ENCODE results near the gene TTBK2. TPM values are rescaled to one million over a fixed set of nuclear protein-coding genes. Genes with fewer than 3 reads are reported as not detected.
A peak's percentile ranks its signal among the peaks of the same experiment; 100 is the strongest.
"Not testable (repeated sequence)": the region's sequence is repeated elsewhere in the genome, so short reads cannot be mapped to it uniquely, and the experiment has no call there.

The TTBK2 gene
- 20.6 TPM for total RNA-seq
- long read RNA-seq, partial matches to known transcripts: 0 of 2 reads
- long read RNA-seq, other reads (novel, unspliced or antisense): 2 of 2 reads

GRCh38 chr15:42920519-42921341, at the start of gene TTBK2:
TTBK2 (minus strand) TSS chr15:42920778; CDS start chr15:42878617, 42,161 bp downstream.
- DNase-seq (ENCODE audit: missing footprints): peak; percentile 98
- intact Hi-C loops (cut with DNase I): loop anchor here (5.0 to 10.0 kb wide), 2 partner anchors 118 to 186 kb away; partner anchors contain the start of gene CDAN1
- ATAC-seq: peak; percentile 99

DNA sequence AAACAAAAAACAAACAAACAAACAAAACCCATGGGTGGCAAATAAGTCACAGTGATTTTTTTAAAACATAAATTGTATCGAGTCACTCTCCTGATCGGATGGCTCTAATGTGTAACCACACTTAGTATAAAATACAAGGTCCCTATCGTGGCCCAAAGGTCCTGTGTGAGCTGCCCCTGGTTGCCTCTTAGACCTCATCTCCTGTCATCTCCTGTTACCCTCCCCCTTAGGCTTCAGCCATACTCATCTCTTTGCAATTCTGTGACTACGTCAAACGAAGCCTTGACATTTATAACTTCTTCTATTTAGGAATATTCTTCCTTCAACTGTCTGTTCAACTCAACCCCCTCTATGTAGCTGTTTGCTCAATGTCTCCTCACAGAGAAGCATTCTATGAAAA, 43.9 kb upstream of the TTBK2 start:
- intact Hi-C loops (cut with DNase I): no loop called here
- ATAC-seq (no peak), DNase-seq (ENCODE audit: missing footprints) (no peak)

GRCh38 chr15:42955518-42955917, 34.9 kb upstream of the TTBK2 start:
- intact Hi-C loops (cut with DNase I): loop anchor here (10.0 kb wide), 1 partner anchor 69 kb away; no protein-coding TSS in a partner anchor
- DNase-seq (ENCODE audit: missing footprints) (no peak), ATAC-seq (no peak)

GRCh38 chr15:42954291-42954690, 33.7 kb upstream of the TTBK2 start:
- DNase-seq (ENCODE audit: missing footprints): no peak
- ATAC-seq: no peak
- intact Hi-C loops (cut with DNase I): loop anchor here (10.0 kb wide), 1 partner anchor 71 kb away; no protein-coding TSS in a partner anchor

- ATAC-seq; intact Hi-C loops (cut with DNase I): not testable (repeated sequence)
These were observed 28.3 kb upstream of the TTBK2 start for GRCh38 chr15:42948898-42949297.

GRCh38 chr15:42940527-42940926, 19.9 kb upstream of the TTBK2 start:
- intact Hi-C loops (cut with DNase I): no loop called here
- DNase-seq (ENCODE audit: missing footprints): no peak
- no peak for ATAC-seq

More at GRCh38 chr15:42948898-42949297, 28.3 kb upstream of the TTBK2 start:
- DNase-seq (ENCODE audit: missing footprints): not testable (repeated sequence)

- no peak for DNase-seq (ENCODE audit: missing footprints)
- ATAC-seq: no peak
- intact Hi-C loops (cut with DNase I): no loop called here
These were observed 19.3 kb upstream of the TTBK2 start for GRCh38 chr15:42939841-42940240.

GRCh38 chr15:42937143-42937542, 16.6 kb upstream of the TTBK2 start:
- intact Hi-C loops (cut with DNase I): no loop called here
- no peak for ATAC-seq

GRCh38 chr15:42933886-42934667, 13.5 kb upstream of the TTBK2 start:
- no peak for ATAC-seq
- no peak for DNase-seq (ENCODE audit: missing footprints)
- intact Hi-C loops (cut with DNase I): no loop called here

More at GRCh38 chr15:42937143-42937542, 16.6 kb upstream of the TTBK2 start:
- no peak for DNase-seq (ENCODE audit: missing footprints)

DNA sequence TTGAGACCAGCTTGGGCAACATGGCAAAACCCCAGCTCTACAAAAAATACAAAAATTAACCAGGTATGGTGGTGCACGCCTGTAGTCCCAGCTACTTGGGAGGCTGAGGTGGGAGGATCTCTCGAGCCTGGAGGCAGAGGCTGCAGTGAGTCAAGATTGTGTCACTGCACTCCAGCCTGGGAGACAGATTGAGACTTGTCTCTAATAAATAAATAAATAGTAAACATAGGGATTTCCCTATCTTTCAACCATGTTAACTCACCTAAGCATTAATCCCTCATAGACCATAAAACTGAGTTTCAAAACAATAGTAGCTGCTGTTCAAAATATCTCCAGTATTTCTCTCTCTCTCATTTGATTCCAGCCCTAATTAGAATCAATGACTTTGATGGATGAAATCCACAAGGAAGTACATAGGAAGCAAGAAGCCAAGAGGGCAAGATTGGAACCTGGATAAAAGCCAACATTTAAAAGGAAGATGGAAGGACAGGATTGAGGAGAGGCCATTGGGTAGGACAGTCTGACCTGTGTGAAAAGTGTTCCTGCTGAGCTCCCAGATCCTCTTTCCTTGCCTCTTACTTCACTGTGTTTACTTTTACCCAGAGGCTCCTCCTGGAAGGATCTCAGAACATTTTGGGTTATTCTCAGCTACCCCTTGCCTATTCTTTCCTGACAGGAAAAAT, 12.4 kb upstream of the TTBK2 start:
- intact Hi-C loops (cut with DNase I): no loop called here
- DNase-seq (ENCODE audit: missing footprints) (no peak), ATAC-seq (no peak)

GRCh38 chr15:42931702-42932486, 11.3 kb upstream of the TTBK2 start:
- ATAC-seq: no peak
- intact Hi-C loops (cut with DNase I): no loop called here
- DNase-seq (ENCODE audit: missing footprints): no peak

- DNase-seq (ENCODE audit: missing footprints) (no peak), ATAC-seq (no peak)
- intact Hi-C loops (cut with DNase I): loop anchor here (10.0 kb wide), 1 partner anchor 195 kb away; the partner anchor contains the start of gene CDAN1
These were observed 8.8 kb upstream of the TTBK2 start for GRCh38 chr15:42929306-42929848.

DNA sequence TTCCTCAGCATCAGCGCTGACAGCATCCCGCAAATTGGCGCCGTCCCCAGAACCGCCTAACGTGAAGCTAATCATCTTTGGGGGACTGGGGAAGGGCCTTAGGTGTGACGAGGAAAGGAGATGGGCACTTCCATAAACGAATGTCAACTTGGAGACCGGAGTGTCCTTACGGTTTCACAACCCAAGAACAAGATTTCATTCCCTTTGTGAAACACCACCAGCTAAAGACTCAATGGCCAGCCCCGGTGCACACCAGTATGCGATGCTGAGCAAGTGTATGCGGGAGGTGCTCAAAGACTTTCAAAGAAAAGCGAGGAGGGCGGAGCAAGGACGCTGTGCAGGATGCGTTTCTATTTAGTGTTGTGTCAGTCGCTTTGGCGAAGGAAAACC, 759 bp upstream of the TTBK2 start:
- ATAC-seq (no peak), DNase-seq (ENCODE audit: missing footprints) (no peak)
- intact Hi-C loops (cut with DNase I): loop anchor here (5.0 to 10.0 kb wide), 2 partner anchors 119 to 187 kb away; partner anchors contain the start of gene CDAN1

- intact Hi-C loops (cut with DNase I): loop anchor here (5.0 to 10.0 kb wide), 2 partner anchors 118 to 185 kb away; partner anchors contain the start of gene CDAN1
- DNase-seq (ENCODE audit: missing footprints) (peak; percentile 71), ATAC-seq (peak; percentile 20)
These were observed 619 bp downstream of the TTBK2 start for GRCh38 chr15:42919799-42920518.

GRCh38 chr15:42919308-42919707, 1.3 kb downstream of the TTBK2 start:
- intact Hi-C loops (cut with DNase I): no loop called here
- no peak for ATAC-seq

GRCh38 chr15:42918047-42918446, 2.5 kb downstream of the TTBK2 start:
- DNase-seq (ENCODE audit: missing footprints) (no peak), ATAC-seq (no peak)
- intact Hi-C loops (cut with DNase I): no loop called here

More at GRCh38 chr15:42919308-42919707, 1.3 kb downstream of the TTBK2 start:
- DNase-seq (ENCODE audit: missing footprints): no peak

Measured in Right ventricle myocardium inferior (tissue), 1 donor.